ENCODE measurements around the gene SLAMF6. TPM values are rescaled to one million over a fixed set of nuclear protein-coding genes. Genes with fewer than 3 reads are reported as not detected.

Gene SLAMF6
- total RNA-seq, 4 donors from 2014 or later, result 0.57 to 10.7 (median 5.2) TPM

GRCh38 chr1:160474392-160475242 lies 48.4 kb downstream of the SLAMF6 start:
- H3K9me3 ChIP-seq, result no peaks in the 10 kb centered on the region

GRCh38 chr1:160472112-160472511 lies 50.9 kb downstream of the SLAMF6 start:
- Histone ChIP-seq H3K27ac (no peak overlapping the region), H3K9me3 (no peaks in the 10 kb centered on the region), H3K27me3 (no peaks in the 10 kb centered on the region), H3K36me3 (no peaks in the 10 kb centered on the region), H3K4me1 (no peaks in the 10 kb centered on the region), H3K4me3 (no peak overlapping the region)
- DNase-seq, result no peak
- TF ChIP-seq CTCF (IDR thresholded peaks at IDR 0.05) (no peak), POLR2A (IDR thresholded peaks at IDR 0.05) (no peak)

More at GRCh38 chr1:160474392-160475242, 48.4 kb downstream of the SLAMF6 start:
- Histone ChIP-seq H3K4me3 (no peak overlapping the region), H3K36me3 (no peaks in the 10 kb centered on the region), H3K4me1 (no peaks in the 10 kb centered on the region), H3K27me3 (no peaks in the 10 kb centered on the region), H3K27ac (no peak overlapping the region)
- TF ChIP-seq CTCF (IDR thresholded peaks at IDR 0.05) (no peak), POLR2A (IDR thresholded peaks at IDR 0.05) (no peak)
- DNase-seq, result no peak

GRCh38 chr1:160471253-160471652 lies 51.8 kb downstream of the SLAMF6 start:
- no peaks in the 10 kb centered on the region for H3K9me3 ChIP-seq
- no peak overlapping the region for H3K27ac ChIP-seq
- no peaks in the 10 kb centered on the region for H3K36me3 ChIP-seq
- H3K4me3 ChIP-seq, result no peak overlapping the region
- H3K27me3 ChIP-seq, result no peaks in the 10 kb centered on the region
- no peak for DNase-seq
- TF ChIP-seq POLR2A (IDR thresholded peaks at IDR 0.05) (no peak), CTCF (IDR thresholded peaks at IDR 0.05) (no peak)
- no peaks in the 10 kb centered on the region for H3K4me1 ChIP-seq

GRCh38 chr1:160467576-160467975 lies 55.5 kb downstream of the SLAMF6 start:
- TF ChIP-seq CTCF (IDR thresholded peaks at IDR 0.05) (no peak), POLR2A (IDR thresholded peaks at IDR 0.05) (no peak)
- DNase-seq, result no peak
- H3K4me3 ChIP-seq, result no peak overlapping the region
- H3K27me3 ChIP-seq, result no peaks in the 10 kb centered on the region
- H3K9me3 ChIP-seq, result no peaks in the 10 kb centered on the region
- H3K36me3 ChIP-seq, result no peaks in the 10 kb centered on the region
- no peak overlapping the region for H3K27ac ChIP-seq
- H3K4me1 ChIP-seq, result no peaks in the 10 kb centered on the region

- Histone ChIP-seq H3K27ac (no peak overlapping the region), H3K4me1 (no peaks in the 10 kb centered on the region), H3K9me3 (no peaks in the 10 kb centered on the region), H3K36me3 (no peaks in the 10 kb centered on the region), H3K4me3 (no peak overlapping the region), H3K27me3 (no peaks in the 10 kb centered on the region)
- TF ChIP-seq CTCF (IDR thresholded peaks at IDR 0.05) (no peak), POLR2A (IDR thresholded peaks at IDR 0.05) (no peak)
- DNase-seq, result no peak
Measured at GRCh38 chr1:160466961-160467360, 56.1 kb downstream of the SLAMF6 start.

Data from Peyer's patch (tissue), 4 donors.